ENCODE data around the gene RGP1.

Gene RGP1

GRCh38 chr9:35750256-35750531 is 1.1 kb downstream of the RGP1 start:
- DNase-seq, result no peak
- Histone ChIP-seq H3K27me3 (no peaks in the 10 kb centered on the region), H3K4me1 (peaks cover 3% of the 10 kb centered on the region), H3K36me3 (peaks cover 10% of the 10 kb centered on the region), H3K4me3 (ENCODE audit: low read depth, low read length) (peak overlapping the region; percentile 92), H3K9me3 (no peaks in the 10 kb centered on the region)
- no peak for TF ChIP-seq CTCF (IDR thresholded peaks at IDR 0.05; ENCODE audit: low read depth, low read length)

- no peaks in the 10 kb centered on the region for H3K9me3 ChIP-seq
- peaks cover 10% of the 10 kb centered on the region for H3K36me3 ChIP-seq
- no peaks in the 10 kb centered on the region for H3K27me3 ChIP-seq
- H3K4me3 ChIP-seq (ENCODE audit: low read depth, low read length), result no peak overlapping the region
- no peak for DNase-seq
- H3K4me1 ChIP-seq, result no peaks in the 10 kb centered on the region
- no peak for TF ChIP-seq CTCF (IDR thresholded peaks at IDR 0.05; ENCODE audit: low read depth, low read length)
Measured at GRCh38 chr9:35753466-35753865, 4.4 kb downstream of the RGP1 start.

- no peak for TF ChIP-seq CTCF (IDR thresholded peaks at IDR 0.05; ENCODE audit: low read depth, low read length)
- H3K36me3 ChIP-seq, result peaks cover 10% of the 10 kb centered on the region
- no peak for DNase-seq
- H3K4me1 ChIP-seq, result no peaks in the 10 kb centered on the region
- no peak within 1 kb of the TSS for H3K4me3 ChIP-seq (ENCODE audit: low read depth, low read length)
- no peaks in the 10 kb centered on the region for H3K27me3 ChIP-seq
- H3K9me3 ChIP-seq, result no peaks in the 10 kb centered on the region
Measured at GRCh38 chr9:35754264-35754663, 5.2 kb downstream of the RGP1 start, which contains the start of gene MSMP. Gene MSMP, minus strand, starts transcription at chr9:35754276. Its CDS starts 147 bp downstream, at chr9:35754129.

GRCh38 chr9:35755071-35755470 is 6.0 kb downstream of the RGP1 start:
- Histone ChIP-seq H3K9me3 (no peaks in the 10 kb centered on the region), H3K4me1 (no peaks in the 10 kb centered on the region), H3K27me3 (no peaks in the 10 kb centered on the region), H3K4me3 (ENCODE audit: low read depth, low read length) (no peak overlapping the region), H3K36me3 (peaks cover 10% of the 10 kb centered on the region)
- no peak for DNase-seq
- TF ChIP-seq CTCF (IDR thresholded peaks at IDR 0.05; ENCODE audit: low read depth, low read length), result no peak

- TF ChIP-seq CTCF (IDR thresholded peaks at IDR 0.05; ENCODE audit: low read depth, low read length), result peak; percentile 63
- Histone ChIP-seq H3K9me3 (no peaks in the 10 kb centered on the region), H3K4me1 (no peaks in the 10 kb centered on the region), H3K36me3 (peaks cover 10% of the 10 kb centered on the region), H3K27me3 (no peaks in the 10 kb centered on the region), H3K4me3 (ENCODE audit: low read depth, low read length) (peak overlapping the region; percentile 80)
- peak; percentile 76 for DNase-seq
Measured at GRCh38 chr9:35756275-35757225, 7.5 kb downstream of the RGP1 start.

- Histone ChIP-seq H3K4me1 (no peaks in the 10 kb centered on the region), H3K36me3 (peaks cover 7% of the 10 kb centered on the region), H3K27me3 (no peaks in the 10 kb centered on the region), H3K4me3 (ENCODE audit: low read depth, low read length) (peak overlapping the region; percentile 80), H3K9me3 (no peaks in the 10 kb centered on the region)
- DNase-seq, result no peak
- no peak for TF ChIP-seq CTCF (IDR thresholded peaks at IDR 0.05; ENCODE audit: low read depth, low read length)
Measured at GRCh38 chr9:35757226-35757891, 8.3 kb downstream of the RGP1 start.
